HG02610 (cell line): ENCODE results near the gene ATXN1.
A peak's percentile ranks its signal among the peaks of the same experiment; 100 is the strongest.

Source experiments
- ATAC-seq: cut with Tn5 transposase; IDR thresholded peaks from one replicate; pipeline ENCODE4 v1.9.1; 2021; ENCODE audit warnings: mild to moderate bottlenecking, moderate library complexity; ENCODE audit not compliant: unreplicated experiment

The ATXN1 gene

DNA sequence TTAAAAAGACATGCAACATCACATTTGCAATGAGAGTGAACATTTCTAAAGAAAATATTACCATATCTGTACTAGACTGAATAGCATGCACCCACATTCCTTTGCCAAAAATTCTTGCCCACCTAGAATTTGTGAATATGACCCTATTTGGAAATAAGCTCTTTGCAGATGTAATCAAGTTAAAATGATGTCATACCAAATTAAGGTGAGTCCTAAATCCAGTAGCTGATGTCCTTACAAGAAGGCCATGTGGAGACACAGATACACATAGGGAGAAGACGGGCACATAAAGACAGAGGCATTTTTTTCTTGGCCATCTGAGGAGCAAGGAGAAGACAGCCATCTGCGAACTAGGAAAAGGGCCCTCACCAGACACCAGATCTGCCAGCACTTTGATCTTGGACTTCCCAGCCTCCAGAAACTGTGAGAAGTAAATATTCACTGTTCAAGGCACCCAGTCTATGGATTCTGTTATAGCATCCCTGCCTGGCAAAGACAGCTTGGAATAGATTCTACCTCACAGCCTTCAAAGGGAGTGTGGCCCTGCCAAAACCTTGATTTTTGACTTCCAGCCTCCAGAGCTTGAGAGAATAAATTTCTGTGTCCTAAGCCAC lies 22.8 kb upstream of the ATXN1 start:
- ATAC-seq: no peak

DNA sequence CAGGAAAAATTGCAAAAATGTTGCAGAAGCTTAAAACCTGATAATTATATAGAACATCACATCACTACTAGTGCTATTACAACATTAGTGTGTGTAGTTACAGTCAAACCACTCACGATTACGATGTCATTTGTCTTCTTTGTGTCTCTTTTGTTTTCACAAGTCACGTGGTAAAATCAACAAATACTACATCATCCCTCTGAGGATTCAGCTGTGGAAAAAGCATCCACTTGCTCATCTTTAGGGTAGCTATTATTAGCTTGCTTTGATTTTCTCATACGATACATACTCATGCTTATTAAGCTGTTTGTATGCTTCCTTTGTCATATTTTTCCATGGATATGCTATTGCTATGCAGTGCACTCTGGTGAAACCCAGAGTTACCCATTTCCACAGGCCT lies 22.2 kb upstream of the ATXN1 start:
- no peak for ATAC-seq

DNA sequence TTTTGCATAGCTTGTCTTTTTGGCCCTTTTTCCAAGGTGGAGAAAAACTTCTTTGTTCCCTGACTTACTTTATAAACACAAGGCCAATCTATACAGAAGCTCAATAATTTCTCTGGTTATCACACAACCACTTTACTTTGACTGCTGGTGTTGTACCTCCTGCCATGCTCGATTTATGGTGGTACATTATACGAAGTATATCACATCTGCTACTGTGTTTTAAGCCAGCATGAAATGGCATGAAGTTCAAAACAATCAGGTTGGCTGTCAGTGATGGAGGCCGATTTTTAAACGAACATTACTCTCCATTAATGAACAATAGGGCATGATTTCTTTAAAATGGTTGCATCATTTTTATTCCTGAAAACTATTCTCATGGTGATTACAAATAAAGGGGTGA lies 21.0 kb upstream of the ATXN1 start:
- no peak for ATAC-seq

DNA sequence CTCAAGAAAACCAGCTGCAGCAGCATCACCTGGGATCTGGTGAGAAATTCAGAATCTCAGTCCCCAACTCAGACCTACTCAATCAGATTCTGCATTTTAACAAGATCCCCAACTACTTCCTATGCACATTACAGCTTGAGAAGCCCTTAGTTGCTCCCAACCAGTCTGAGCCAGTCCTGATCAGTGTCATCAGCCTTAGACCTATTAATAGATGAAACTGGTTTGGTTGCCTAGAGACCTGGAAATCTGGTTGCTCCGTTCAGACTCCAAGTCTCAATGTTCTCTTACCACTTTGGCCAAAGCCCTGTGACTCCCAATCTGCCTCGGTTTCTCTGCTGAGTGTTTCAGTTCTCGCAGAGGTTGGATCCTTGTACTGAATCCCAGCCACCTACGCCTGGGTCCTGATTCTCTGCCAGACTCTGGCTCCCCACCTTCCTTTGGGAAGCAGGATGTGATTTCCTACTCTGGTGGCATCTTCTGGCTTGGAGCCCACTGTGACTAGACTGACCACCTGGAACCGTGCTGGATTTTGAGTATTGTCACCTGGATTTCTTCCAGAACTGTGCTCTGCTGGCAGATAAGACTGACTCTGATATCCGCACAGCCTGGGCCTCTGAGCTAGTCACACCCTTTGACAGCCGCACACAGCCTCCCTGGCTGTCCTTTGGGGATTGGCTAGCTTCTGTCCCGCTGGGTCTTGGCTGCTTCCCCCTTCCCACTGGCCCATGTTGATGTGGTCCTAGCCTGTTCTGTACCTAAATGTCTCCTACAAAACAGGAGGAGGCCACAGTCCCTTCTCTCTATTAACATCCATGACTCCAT lies 20.3 kb upstream of the ATXN1 start:
- ATAC-seq: no peak

DNA sequence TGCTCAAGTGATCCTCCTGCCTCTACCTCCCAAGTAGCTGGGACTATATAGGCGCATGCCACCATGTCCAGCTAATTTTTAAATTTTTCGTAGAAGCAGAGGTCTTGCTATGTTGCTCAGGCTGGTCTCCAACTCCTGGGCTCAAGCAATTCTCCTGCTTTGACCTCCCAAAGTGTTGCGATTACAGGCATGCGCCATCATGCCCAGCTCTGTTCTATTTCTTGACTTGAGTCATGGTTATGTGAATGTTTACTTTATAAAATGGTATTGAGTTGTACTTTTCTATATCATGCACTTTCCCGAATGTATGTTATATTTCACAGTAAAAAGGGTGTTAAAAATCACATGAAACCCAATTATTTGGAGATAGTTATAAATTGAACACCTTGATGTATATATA lies 17.3 kb upstream of the ATXN1 start:
- ATAC-seq: no peak

DNA sequence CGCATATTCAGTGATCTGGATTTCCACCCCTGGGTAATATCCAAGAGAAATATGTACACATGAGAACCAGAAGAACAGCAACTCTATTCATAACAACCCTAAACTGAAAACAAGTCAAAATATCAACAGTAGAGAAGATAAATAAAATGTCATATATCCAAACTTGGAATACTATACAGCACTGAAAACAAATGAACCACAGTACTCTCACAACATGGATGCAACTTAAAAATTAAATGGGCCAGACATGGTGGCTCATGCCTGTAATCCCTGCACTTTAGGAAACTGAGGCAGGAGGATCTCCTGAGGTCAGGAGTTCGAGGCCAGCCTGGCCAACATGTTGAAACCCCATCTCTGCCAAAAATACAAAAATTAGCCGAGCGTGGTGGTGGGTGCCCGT lies 16.5 kb upstream of the ATXN1 start:
- ATAC-seq: no peak

DNA sequence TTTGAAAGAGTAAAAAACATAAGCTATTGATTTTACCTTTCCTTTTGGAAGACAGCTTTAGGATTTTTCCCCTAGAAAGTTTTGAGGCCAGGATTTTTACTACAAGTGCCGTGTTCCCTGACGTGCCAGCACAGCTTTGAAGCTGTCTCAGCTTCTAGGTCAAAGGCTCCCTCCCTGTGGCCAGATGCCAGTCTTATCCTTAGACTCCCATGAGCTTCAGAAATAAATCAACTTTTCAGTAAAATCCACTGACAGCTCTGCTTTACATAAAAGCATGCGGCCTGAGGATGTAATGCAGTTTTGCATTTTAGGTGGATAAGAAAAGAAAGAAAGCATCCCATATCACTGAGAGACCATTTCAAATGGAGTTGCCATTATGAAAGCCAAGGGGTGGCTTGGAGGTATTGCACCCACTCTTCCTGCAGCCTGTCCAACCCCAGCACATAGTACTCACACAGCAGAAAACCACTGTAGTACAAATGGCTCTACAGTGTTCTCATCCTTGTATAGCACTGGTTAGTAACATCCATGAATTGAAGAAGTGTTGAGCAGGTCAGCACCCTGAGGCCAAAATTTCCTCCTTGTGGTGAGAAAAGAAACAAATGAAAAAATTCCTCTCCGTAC lies 15.2 kb upstream of the ATXN1 start:
- no peak for ATAC-seq

DNA sequence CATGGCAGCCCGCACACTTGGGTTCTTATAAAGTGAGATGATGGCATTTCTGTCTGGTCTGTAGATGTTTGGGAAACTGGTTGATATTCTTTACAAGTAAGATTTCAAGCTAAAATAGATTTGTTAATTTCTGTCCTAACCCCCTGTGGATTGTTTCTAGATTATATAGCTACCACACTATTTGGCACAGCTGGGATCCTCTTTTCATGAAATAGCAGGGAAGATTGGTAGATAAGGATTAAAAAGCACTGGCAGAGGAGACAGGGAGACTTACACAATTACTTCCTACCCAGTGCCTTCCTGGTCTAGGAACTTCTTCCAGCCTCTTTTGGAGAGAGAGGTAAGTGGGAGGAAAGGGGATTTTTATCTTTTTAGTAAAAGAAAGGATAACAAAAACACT lies 13.2 kb upstream of the ATXN1 start:
- ATAC-seq: no peak

DNA sequence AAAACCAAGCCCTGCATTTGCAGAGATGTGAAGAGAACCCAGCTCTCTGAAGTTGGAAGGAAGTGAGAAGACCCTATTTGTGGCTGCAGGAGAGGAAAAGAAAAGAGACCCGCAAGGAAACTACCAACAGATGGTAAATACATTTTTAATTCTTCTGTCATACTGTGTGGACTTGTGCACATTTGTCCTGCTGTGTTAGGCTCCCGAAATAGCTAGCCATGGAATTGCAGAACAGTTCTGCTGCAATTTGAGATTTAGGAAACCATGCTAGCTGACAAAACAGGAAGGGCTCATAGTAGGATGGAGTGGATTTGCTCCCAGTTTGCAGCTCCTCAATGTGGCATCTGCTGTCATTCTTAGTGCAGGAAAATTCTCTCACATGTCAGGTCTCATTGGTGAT lies 12.1 kb upstream of the ATXN1 start:
- ATAC-seq: no peak

DNA sequence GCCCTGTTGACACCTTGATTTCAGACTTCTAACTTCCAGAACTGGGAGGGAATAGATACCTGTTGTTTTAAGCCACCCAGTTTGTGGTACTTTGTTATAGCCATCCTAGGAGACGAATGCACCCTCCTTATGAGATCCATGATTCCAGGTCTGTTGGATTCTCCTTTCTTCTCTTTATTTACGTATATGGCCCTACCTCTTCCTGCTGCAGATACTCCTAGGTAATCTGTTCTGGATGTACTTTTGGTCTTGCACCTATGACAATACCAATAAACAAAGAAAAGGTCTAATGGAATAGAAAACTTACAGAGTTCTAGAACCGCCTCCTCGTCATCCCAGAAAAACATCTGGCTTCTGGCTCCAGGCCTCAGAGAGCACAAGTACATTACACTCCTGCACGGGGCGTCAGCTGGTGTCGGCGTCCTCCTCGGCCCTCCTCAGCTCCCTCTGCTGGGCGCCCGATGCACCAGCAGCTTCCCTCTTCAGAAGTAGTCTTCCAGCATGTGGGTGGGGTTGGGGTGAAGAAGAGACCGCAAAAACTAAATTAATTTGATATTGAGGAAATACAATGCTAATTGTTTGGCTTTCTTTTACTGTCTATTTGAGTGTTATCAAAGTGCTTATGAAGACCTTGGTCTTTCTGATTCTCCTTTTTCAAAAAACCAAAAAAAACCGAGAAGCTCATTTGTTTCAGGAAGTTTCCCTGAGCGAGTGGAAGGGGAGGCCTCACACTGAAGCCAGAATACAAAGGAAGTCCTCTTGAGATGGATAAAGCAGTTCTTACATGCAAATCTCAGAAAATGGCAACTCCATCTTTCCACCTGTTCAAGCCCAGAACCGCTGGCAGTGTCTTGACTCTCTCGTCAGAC lies 9.7 kb upstream of the ATXN1 start:
- peak; percentile 75 for ATAC-seq

DNA sequence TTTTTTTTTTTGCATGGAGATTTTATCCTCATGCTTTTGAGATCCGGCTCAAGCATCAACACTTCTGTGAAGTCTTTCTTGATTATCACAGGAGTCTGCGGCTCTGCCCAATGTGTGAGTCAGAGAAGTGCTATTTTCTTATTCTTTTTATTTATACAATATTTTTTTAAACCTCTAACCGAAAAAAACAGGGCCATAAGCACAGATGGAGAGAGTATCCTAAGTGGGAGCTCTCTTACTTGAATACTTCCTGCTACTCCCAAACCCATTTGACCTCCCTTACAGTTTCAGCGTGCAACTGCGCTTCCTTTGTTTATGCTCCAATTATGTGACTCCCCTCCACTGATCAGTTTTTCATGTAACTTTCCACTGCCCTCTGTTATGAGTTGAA lies 8.7 kb upstream of the ATXN1 start:
- no peak for ATAC-seq

DNA sequence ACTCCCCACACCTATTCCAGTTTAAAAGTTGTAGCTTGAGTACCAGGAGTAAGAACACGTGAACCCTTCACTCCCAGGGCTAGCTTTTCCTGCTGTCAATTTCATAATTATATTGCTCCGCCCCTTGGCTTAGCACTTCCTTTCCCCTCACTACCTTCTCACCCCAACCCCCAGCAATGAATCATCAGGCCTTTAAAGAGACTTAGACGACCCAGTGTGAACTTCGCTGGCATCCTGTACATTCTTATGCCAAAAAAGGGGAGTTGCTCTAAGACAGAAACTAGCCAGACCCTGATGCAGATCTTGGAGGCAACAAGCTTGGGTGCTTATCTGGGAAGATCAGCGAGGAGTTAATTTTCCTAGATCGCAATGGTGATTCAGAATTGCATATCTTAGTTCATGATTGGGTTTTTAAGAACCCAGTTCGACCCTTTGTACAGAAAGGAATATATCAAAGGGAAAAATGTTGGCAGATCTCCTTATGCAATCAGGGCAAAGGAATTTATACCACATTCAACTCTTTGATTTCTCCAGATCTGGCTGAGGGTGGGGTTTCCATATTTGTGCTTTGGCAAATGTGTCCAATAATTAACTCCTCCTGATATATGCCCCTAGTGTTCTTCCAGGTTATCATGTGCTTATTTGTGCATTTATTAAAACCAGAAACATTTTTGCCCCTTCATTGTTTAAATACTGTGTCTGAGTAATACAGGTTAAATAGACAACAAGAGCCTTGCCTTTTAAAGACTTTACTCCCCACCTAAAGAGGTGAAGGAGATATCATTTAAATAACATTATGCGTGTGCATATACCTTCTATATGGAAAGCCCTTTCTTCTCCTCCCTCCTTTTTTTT lies 8.1 kb upstream of the ATXN1 start:
- ATAC-seq: peak; percentile 81

DNA sequence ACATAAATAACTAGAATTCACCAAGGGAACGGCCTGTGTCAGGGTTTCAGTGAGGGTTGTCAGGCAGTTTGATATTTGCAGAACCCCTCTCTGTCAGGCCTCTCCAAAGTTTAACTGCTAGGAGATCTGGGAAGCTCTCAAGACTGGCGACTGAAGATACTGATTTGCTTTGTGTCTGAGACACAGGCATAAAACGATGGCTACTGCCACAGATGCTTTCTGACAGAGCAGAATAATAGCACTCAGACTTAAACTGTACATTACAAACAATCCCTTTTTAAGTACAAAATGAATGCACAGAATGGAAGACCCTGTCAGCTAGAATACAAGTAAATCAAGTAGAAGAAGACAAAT lies 7.2 kb upstream of the ATXN1 start:
- no peak for ATAC-seq

DNA sequence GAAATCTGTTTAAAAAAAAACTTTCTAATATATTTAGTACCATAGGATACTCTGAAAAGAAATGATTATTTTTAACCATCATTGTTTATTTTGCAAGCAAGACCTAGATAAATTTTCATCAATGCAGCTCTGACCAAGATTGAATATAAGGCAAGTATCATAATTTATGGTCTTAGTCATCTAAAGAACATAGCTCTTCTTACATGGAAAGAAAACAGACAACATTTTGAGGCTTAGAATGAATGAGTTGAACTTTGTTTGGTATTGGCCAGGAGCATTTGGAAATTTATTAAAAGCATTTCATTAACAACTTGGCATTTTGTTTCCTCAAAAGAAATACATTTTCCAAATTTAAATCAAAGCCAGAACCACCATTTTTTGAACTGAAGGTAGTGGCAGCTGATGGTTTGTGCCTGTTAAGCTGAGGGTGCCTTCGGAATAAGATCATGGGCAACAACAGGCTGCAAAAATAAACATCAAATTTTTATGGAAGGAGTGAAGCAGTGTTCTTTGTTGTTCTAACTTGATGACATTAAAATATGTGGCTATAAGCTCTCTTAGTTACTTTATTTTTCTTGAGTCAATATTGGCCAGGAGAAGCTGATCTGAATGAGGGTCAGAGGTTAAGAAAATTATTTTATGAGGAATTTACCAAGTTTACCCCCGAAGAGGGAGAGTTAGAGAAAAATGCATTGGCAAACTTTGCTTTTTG lies 6.7 kb upstream of the ATXN1 start:
- no peak for ATAC-seq

DNA sequence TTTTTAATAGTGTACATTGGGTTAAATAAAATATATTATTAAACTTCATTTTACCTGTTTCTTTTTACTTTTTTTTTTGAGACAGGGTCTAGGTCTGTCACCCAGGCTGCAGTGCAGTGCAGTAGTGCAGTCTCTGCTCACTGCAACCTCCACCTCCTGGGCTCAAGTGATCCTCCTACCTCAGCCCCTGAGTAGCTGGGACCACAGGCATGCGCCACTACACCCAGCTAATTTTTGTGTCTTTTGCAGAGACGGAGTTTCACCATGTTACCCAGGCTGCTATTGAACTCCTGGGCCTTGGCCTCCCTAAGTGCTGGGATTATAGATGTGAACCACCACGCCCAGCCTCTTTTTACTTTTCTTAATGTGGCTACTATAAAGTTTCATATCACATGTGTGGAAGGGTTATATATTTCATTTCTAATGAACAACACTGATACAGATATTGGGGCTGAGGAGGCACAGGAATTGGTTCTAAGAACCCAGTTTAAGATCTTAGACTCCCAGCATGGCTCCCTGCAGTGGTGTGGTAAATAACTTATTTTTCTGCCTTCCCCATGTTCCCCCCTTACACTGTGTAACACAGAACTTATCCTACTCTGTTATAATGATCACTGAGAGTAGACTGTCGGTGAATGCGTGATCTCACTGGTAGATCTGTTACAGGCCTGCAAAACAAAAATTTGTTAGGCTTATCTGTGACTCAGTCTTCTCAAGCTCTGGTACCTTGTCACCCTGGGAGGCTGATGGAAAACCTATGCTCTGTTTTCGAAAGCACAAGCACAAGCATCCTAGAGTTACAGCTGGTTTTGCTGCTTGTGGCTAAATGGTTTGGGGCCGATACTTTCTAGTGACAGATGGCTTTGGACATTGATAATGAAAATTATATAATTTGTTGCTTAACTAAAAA lies 5.8 kb upstream of the ATXN1 start:
- no peak for ATAC-seq

DNA sequence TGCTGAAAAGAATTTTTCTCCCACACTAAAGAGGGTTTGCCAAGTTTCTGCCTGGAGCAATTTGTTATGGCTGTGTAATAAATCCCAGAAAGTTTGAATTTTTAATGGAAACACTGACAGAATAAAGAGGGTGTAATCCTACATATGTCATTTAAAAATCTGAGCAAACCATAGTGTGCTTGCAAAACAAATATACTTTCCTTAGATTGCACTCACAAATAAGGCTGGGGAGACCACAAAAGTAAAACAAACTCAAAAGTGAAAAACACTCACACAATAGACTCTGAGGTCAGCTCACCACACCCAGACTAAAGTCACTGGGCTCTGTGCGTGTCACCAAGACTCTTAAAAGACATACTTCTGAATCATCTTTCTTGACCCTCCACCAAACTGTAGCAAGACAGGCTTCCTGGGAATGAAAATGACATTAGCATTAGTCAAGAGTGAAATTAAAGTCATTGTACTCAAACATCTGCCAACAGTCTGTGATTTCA lies 4.8 kb upstream of the ATXN1 start:
- ATAC-seq: no peak

DNA sequence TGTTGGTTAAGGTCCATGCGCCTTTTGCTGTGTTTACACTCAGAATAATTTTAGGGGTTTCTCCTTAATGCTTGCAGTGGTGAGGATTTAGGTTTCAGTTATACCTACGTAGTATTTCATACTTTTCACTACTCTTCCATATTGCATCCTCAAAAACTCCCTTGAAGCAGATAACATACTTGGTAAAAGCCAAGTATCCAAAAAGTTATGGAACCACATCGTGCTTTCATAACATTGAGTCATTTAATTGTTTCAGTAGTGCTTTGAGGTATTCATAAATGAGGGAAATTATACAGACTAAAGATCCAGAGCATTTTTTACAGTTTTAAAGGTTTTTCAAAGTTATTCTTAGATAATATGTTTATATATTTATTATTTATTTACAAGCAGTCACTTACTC lies 4.0 kb upstream of the ATXN1 start:
- no peak for ATAC-seq

DNA sequence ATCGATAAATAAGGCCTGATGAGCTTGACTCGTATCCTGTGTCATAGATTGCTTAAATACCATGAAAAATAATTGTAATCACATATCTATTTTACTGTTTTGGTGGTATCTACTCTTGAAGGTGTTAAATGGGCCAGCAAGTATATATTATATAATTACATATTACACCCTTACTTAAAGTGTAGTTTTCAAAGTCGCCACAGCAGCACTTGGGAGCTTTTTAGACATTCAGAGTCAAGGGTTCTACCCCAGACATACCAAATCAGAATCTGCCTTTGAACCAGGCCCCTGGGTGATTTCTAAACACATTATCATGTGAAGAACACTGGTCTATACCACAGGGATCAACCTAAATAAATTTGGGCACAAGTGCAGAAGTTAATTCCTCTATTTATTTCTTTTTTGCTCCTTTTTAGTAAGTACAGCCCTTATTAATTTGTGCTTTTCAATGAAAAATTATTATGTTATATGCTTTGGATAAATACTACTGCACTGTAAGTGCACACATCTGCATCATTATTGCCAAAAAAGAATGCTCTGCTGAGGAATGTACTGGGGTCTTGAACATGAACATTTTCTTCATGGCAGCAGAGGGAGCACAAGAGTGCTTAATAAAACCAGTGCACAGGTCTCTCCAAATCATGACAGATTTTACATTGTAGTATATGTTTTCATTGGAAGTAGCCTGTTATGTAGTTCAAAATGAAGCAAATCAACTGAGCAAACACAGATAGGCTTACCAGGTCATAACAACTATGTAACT lies 3.1 kb upstream of the ATXN1 start:
- ATAC-seq: no peak
